IMR-90 (cell line): ENCODE results near the gene SMARCA4.

ENCODE experiments used
- CEBPB ChIP-seq: IDR thresholded peaks from 2 replicates; pipeline ENCODE4 v1.6.1; 2012; ENCODE audit warnings: low read depth, low read length, improper control_type of control experiment
- MXI1 ChIP-seq: IDR thresholded peaks from 2 replicates; pipeline ENCODE4 v1.6.1; 2012; ENCODE audit warnings: low read depth, mild to moderate bottlenecking, low read length, moderate library complexity, borderline replicate concordance
- NFE2L2 ChIP-seq: fragments of 150-350 bp; IDR thresholded peaks from 2 replicates; pipeline ENCODE4 v1.6.1; 2016; ENCODE audit warnings: low read depth, mild to moderate bottlenecking, low read length
- POLR2A ChIP-seq: IDR thresholded peaks from 2 replicates; pipeline ENCODE4 v1.6.1; 2012; ENCODE audit warnings: mild to moderate bottlenecking, low read depth, low read length
- RAD21 ChIP-seq: IDR thresholded peaks from 2 replicates; pipeline ENCODE4 v1.6.1; 2012; ENCODE audit warnings: low read length, improper control_type of control experiment
- TF ChIP-seq, protein P1 (sequence below): fragments of 150-350 bp; IDR thresholded peaks from 2 replicates; pipeline ENCODE4 v1.6.1; 2017; ENCODE audit warnings: mild to moderate bottlenecking, antibody characterized with exemption, low read length, low read depth
- TF ChIP-seq, protein P2 (sequence below): conservative IDR thresholded peaks from 2 replicates; pipeline ENCODE4 v1.5.1; 2012; ENCODE audit warnings: mild to moderate bottlenecking, low read depth, low read length, improper control_type of control experiment

DNA sequence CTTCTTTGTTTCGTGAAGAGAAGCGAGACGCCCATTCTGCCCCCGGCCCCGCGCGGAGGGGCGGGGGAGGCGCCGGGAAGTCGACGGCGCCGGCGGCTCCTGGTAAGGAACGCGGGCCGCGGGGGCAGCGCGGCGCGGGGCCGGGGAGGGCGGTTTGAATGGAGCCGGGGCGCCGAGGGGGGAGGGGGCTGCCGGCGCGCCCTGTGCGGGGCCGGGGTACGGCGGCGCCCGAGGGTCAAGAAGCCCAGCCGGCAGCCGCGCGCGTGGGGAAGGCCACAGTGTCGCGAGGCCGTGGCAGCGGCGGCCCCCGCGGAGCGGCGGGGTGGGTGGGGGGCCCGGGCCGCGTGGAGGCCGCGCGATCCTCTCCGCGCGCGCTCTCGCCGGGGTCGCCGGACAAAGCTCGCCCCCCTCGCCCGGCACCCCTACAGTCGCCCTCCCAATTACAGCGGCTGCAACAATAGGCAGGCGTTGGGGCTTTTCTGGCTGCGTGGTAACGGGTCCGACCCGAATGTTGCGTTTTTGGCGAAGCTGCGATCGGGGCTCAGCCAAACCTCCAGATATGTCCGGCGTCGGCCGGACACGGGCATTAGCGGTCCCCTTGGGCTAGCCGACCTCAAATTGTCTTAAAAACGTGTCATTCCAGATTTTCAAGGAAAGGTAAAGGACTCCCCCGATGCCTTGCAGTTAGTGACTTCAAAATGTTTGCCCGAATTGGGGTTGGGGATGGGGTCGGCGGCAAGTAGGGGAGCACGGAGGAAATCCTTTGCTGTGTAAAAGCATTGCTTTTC lies 437 bp downstream of the SMARCA4 start:
- TF ChIP-seq MXI1, result 0 out of 2 replicates have a peak, but pooled peaks have one; percentile 11
- no peak for TF ChIP-seq RAD21
- TF ChIP-seq, protein P1, sequence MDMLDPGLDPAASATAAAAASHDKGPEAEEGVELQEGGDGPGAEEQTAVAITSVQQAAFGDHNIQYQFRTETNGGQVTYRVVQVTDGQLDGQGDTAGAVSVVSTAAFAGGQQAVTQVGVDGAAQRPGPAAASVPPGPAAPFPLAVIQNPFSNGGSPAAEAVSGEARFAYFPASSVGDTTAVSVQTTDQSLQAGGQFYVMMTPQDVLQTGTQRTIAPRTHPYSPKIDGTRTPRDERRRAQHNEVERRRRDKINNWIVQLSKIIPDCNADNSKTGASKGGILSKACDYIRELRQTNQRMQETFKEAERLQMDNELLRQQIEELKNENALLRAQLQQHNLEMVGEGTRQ, result no peak
- TF ChIP-seq, protein P2, sequence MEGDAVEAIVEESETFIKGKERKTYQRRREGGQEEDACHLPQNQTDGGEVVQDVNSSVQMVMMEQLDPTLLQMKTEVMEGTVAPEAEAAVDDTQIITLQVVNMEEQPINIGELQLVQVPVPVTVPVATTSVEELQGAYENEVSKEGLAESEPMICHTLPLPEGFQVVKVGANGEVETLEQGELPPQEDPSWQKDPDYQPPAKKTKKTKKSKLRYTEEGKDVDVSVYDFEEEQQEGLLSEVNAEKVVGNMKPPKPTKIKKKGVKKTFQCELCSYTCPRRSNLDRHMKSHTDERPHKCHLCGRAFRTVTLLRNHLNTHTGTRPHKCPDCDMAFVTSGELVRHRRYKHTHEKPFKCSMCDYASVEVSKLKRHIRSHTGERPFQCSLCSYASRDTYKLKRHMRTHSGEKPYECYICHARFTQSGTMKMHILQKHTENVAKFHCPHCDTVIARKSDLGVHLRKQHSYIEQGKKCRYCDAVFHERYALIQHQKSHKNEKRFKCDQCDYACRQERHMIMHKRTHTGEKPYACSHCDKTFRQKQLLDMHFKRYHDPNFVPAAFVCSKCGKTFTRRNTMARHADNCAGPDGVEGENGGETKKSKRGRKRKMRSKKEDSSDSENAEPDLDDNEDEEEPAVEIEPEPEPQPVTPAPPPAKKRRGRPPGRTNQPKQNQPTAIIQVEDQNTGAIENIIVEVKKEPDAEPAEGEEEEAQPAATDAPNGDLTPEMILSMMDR, result no peak
- no peak for TF ChIP-seq CEBPB
- TF ChIP-seq POLR2A, result no peak
- no peak for TF ChIP-seq NFE2L2
